GM12864 (cell line): ENCODE results near the gene PLA2G5.

Source experiments
- DNase-seq: peaks from one replicate; pipeline ENCODE4 v3.0.0-alpha.2; 2011; ENCODE audit warnings: low read depth
- H3K4me3 ChIP-seq: 2 replicates; pipeline ENCODE4 v1.5.1; 2011; ENCODE audit warnings: mild to moderate bottlenecking, low read depth, low read length, control low read depth
- TF ChIP-seq, protein P1 (sequence below): IDR thresholded peaks from 2 replicates; pipeline ENCODE4 v1.5.1; 2011; ENCODE audit warnings: low read depth, mild to moderate bottlenecking, moderate library complexity, low read length, control low read depth, inconsistent platforms; ENCODE audit errors: missing control alignments

Gene PLA2G5

GRCh38 chr1:20108366-20109123 is 38.6 kb downstream of the PLA2G5 start:
- no peak overlapping the region for H3K4me3 ChIP-seq
- no peak for DNase-seq
- TF ChIP-seq, protein P1, sequence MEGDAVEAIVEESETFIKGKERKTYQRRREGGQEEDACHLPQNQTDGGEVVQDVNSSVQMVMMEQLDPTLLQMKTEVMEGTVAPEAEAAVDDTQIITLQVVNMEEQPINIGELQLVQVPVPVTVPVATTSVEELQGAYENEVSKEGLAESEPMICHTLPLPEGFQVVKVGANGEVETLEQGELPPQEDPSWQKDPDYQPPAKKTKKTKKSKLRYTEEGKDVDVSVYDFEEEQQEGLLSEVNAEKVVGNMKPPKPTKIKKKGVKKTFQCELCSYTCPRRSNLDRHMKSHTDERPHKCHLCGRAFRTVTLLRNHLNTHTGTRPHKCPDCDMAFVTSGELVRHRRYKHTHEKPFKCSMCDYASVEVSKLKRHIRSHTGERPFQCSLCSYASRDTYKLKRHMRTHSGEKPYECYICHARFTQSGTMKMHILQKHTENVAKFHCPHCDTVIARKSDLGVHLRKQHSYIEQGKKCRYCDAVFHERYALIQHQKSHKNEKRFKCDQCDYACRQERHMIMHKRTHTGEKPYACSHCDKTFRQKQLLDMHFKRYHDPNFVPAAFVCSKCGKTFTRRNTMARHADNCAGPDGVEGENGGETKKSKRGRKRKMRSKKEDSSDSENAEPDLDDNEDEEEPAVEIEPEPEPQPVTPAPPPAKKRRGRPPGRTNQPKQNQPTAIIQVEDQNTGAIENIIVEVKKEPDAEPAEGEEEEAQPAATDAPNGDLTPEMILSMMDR: no peak

DNA sequence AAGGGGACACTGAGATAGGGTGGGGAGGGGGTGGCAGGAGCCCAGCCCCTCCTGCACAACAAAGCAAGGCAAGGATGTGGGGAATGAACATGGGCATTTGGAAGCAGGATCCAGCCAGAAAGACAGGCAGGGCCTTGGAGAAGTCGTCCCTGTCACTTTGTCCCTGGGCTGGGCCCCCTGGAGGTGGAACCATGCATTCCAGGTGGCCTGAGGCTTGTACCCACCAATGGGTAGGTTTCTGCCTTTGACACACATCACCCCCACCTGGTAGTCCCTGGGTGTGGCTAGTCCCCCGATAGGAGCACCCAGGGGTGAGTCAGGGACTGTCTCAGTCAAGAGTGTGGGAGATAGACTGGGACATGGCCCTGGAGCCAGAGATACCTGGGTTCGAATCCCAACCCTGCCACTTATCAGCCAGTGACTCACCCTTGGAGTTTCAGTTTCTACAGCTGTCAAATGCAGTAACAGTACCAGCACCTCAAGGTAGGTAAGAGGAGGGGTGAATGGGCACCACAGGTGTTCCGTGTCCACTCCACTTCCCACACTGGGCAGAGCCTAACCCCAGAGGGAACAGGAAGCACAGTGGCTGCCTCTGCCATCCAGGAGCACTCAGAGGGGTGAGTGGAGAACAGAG is 39.3 kb downstream of the PLA2G5 start:
- H3K4me3 ChIP-seq: no peak overlapping the region
- TF ChIP-seq, protein P1: peak; percentile 37
- no peak for DNase-seq

DNA sequence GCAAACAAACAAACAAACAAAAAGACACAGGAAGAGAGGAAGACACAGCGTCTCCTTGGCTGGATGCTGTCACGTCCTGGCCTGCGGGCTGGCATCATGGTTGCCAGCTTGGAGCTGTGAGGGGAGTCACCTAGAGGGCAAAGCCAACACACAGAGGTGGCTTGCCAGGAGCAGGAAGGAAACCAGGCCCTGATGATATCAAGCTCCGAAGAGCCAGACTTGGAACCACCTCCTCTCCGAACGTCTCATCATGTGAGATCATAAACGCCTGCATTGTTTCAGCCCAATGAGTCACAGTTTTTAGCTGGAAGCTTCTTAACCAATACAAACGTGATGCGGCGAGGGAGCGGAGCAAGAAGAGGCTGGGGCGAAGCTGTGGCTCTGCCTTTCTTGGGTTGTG is 40.7 kb downstream of the PLA2G5 start:
- DNase-seq: no peak
- TF ChIP-seq, protein P1: no peak
- no peak overlapping the region for H3K4me3 ChIP-seq

- DNase-seq: no peak
- H3K4me3 ChIP-seq: no peak overlapping the region
- TF ChIP-seq, protein P1: no peak
Measured at GRCh38 chr1:20111452-20111851, 41.5 kb downstream of the PLA2G5 start.

GRCh38 chr1:20112279-20113000 is 42.4 kb downstream of the PLA2G5 start:
- TF ChIP-seq, protein P1: no peak
- DNase-seq: no peak
- no peak overlapping the region for H3K4me3 ChIP-seq

GRCh38 chr1:20114021-20114648 is 44.1 kb downstream of the PLA2G5 start:
- H3K4me3 ChIP-seq: no peak overlapping the region
- DNase-seq: no peak
- TF ChIP-seq, protein P1: no peak
